H1 (cell line): ENCODE data around the gene C2CD4C. TPM values are rescaled to one million over a fixed set of nuclear protein-coding genes. Genes with fewer than 3 reads are reported as not detected.

ENCODE experiments used
- CTCF ChIA-PET: fragments of 300-600 bp; sonication (Branson Sonifier 250); formaldehyde crosslinking; loops from one replicate; lab custom pipeline; 2021; ENCODE audit not compliant: partially characterized antibody; lab: Charles Lee
- POLR2A ChIA-PET: fragments of 300-600 bp; sonication (Branson Sonifier 250); formaldehyde crosslinking; loops from one replicate; lab custom pipeline; 2021; ENCODE audit warnings: inconsistent platforms; ENCODE audit not compliant: partially characterized antibody; lab: Charles Lee
- DNase-seq, 2 experiments: peaks; one replicate each; pipeline versions ENCODE4 v3.0.0 to v3.0.0-alpha.2; 2010 to 2022; ENCODE audit warnings: low spot score in 2 of 2, low read depth in 1 of 2, mixed read lengths in 1 of 2
- FAIRE-seq: peaks from 2 replicates; lab custom pipeline; 2011; peaks lifted over from hg19 to GRCh38; lab: Jason Lieb, UNC
- H2AFZ ChIP-seq: 2 replicates; pipeline ENCODE4 v1.8.1; 2012; ENCODE audit warnings: low read length, inconsistent platforms
- H2AK5ac ChIP-seq: 2 replicates; pipeline ENCODE4 v1.6.1; 2013; ENCODE audit warnings: low read depth, low read length
- H2BK120ac ChIP-seq: replicated peaks from 2 replicates; pipeline ENCODE3; 2013; ENCODE audit warnings: low read depth, low read length, inconsistent platforms
- H2BK12ac ChIP-seq: 2 replicates; pipeline ENCODE4 v1.6.1; 2013; ENCODE audit warnings: low read depth, low read length
- H2BK15ac ChIP-seq: 2 replicates; pipeline ENCODE4 v1.6.1; 2013; ENCODE audit warnings: low read length
- H2BK20ac ChIP-seq: 2 replicates; pipeline ENCODE4 v1.6.1; 2013; ENCODE audit warnings: low read length
- H2BK5ac ChIP-seq: 2 replicates; pipeline ENCODE4 v1.6.1; 2013; ENCODE audit warnings: low read depth, low read length
- H3K14ac ChIP-seq: 2 replicates; pipeline ENCODE4 v1.6.1; 2013; ENCODE audit warnings: inconsistent platforms; ENCODE audit not compliant: insufficient read length
- H3K18ac ChIP-seq: 2 replicates; pipeline ENCODE4 v1.6.1; 2013; ENCODE audit warnings: low read length; ENCODE audit errors: extremely low read depth
- H3K23ac ChIP-seq: 2 replicates; pipeline ENCODE4 v1.6.1; 2013; ENCODE audit warnings: inconsistent platforms; ENCODE audit not compliant: insufficient read length
- H3K23me2 ChIP-seq: 2 replicates; pipeline ENCODE4 v1.6.1; 2013; ENCODE audit warnings: low read depth, low read length
- H3K27ac ChIP-seq: 2 replicates; pipeline ENCODE4 v1.6.1; 2011; ENCODE audit warnings: low read depth, low read length, inconsistent platforms
- H3K27me3 ChIP-seq, 4 experiments: replicated peaks in 1 of 4; 1 replicate in 1 of 4; 2 replicates in 3 of 4; pipeline versions ENCODE4 v1.6.1 to v1.8.1; 2011 to 2013; ENCODE audit warnings: low read length in 3 of 4, mild to moderate bottlenecking in 3 of 4, inconsistent platforms in 2 of 4, mixed read lengths in 2 of 4, moderate library complexity in 1 of 4; ENCODE audit not compliant: control insufficient read depth in 3 of 4, insufficient read depth in 3 of 4; ENCODE audit errors: extremely low read depth in 1 of 4
- H3K36me3 ChIP-seq, 4 experiments: 2 replicates each; pipeline versions ENCODE4 v1.6.1 to v1.8.1; 2011 to 2013; ENCODE audit warnings: mild to moderate bottlenecking in 4 of 4, low read length in 3 of 4, moderate library complexity in 2 of 4, control low read depth in 1 of 4, inconsistent platforms in 1 of 4; ENCODE audit not compliant: insufficient read depth in 4 of 4, control insufficient read depth in 2 of 4
- H3K4ac ChIP-seq: replicated peaks from 2 replicates; pipeline ENCODE3; 2013; ENCODE audit warnings: low read length, low read depth, mixed read lengths, inconsistent platforms; ENCODE audit not compliant: insufficient read length
- H3K4me1 ChIP-seq, 4 experiments: replicated peaks in 1 of 4; 1 replicate in 1 of 4; 2 replicates in 3 of 4; pipeline versions ENCODE4 v1.6.1 to v1.8.1; 2011 to 2013; ENCODE audit warnings: low read length in 3 of 4, inconsistent platforms in 2 of 4, mixed read lengths in 1 of 4; ENCODE audit not compliant: insufficient read depth in 4 of 4, control insufficient read depth in 3 of 4
- H3K4me2 ChIP-seq, 2 experiments: 2 replicates each; pipeline versions ENCODE4 v1.6.1 to v1.8.1; 2011 to 2013; ENCODE audit warnings: low read depth in 2 of 2, low read length in 2 of 2, control low read depth in 1 of 2, inconsistent platforms in 1 of 2, mild to moderate bottlenecking in 1 of 2; ENCODE audit not compliant: insufficient read depth in 1 of 2
- H3K4me3 ChIP-seq, 4 experiments: fragments of 200-600, 300-600 bp in 1 of 4; sonication (generic), shearing (Covaris generic), sonication (Bioruptor Twin) in 1 of 4; 2 replicates each; pipeline versions ENCODE4 v1.5.1 to v1.8.1; 2011 to 2016; ENCODE audit warnings: low read length in 4 of 4, low read depth in 3 of 4, control low read depth in 2 of 4, inconsistent platforms in 2 of 4, mild to moderate bottlenecking in 2 of 4, mixed read lengths in 1 of 4, moderate library complexity in 1 of 4; ENCODE audit not compliant: insufficient read depth in 2 of 4; ENCODE audit errors: extremely low read depth in 1 of 4
- H3K56ac ChIP-seq: replicated peaks from 2 replicates; pipeline ENCODE3; 2013; ENCODE audit warnings: low read depth, mild to moderate bottlenecking, mixed read lengths, low read length, inconsistent platforms; ENCODE audit not compliant: insufficient read length
- H3K79me1 ChIP-seq: 2 replicates; pipeline ENCODE4 v1.6.1; 2013; ENCODE audit warnings: low read depth, low read length, control low read depth
- H3K79me2 ChIP-seq, 2 experiments: 2 replicates each; pipeline versions ENCODE4 v1.6.1 to v1.8.1; 2012 to 2013; ENCODE audit warnings: low read length in 2 of 2, mild to moderate bottlenecking in 2 of 2, inconsistent platforms in 1 of 2; ENCODE audit not compliant: insufficient read depth in 2 of 2, control insufficient read depth in 1 of 2
- H3K9ac ChIP-seq, 4 experiments: replicated peaks in 1 of 4; 1 replicate in 1 of 4; 2 replicates in 3 of 4; pipeline versions ENCODE4 v1.6.1 to v1.8.1; 2011 to 2013; ENCODE audit warnings: low read depth in 3 of 4, low read length in 3 of 4, control low read depth in 2 of 4, mild to moderate bottlenecking in 2 of 4, moderate library complexity in 2 of 4, inconsistent platforms in 1 of 4; ENCODE audit errors: extremely low read depth in 1 of 4
- H3K9me3 ChIP-seq, 2 experiments: 2 replicates each; pipeline versions ENCODE4 v1.6.1 to v1.8.1; 2012 to 2013; ENCODE audit warnings: mild to moderate bottlenecking in 2 of 2, moderate library complexity in 2 of 2, control low read depth in 1 of 2, inconsistent platforms in 1 of 2, low read depth in 1 of 2, low read length in 1 of 2, mixed read lengths in 1 of 2; ENCODE audit not compliant: insufficient read depth in 2 of 2
- H4K20me1 ChIP-seq, 2 experiments: replicated peaks in 1 of 2; 2 replicates each; pipeline versions ENCODE3 to v1.8.1; 2011 to 2013; ENCODE audit warnings: inconsistent platforms in 2 of 2, low read length in 2 of 2, mild to moderate bottlenecking in 1 of 2; ENCODE audit not compliant: insufficient read depth in 2 of 2, control insufficient read depth in 1 of 2
- H4K5ac ChIP-seq: 2 replicates; pipeline ENCODE4 v1.6.1; 2013; ENCODE audit warnings: low read length, low read depth, mixed read lengths, inconsistent platforms; ENCODE audit not compliant: insufficient read length
- H4K8ac ChIP-seq: 2 replicates; pipeline ENCODE4 v1.8.0; 2013; ENCODE audit warnings: mild to moderate bottlenecking, moderate library complexity, low read length, inconsistent platforms; ENCODE audit not compliant: insufficient read depth; ENCODE audit errors: extremely low read depth
- H4K91ac ChIP-seq: replicated peaks from 2 replicates; pipeline ENCODE3; 2013; ENCODE audit warnings: low read length, mixed read lengths, inconsistent platforms; ENCODE audit not compliant: insufficient read length
- CHD2 ChIP-seq: IDR thresholded peaks from 2 replicates; pipeline ENCODE4 v1.6.1; 2012; ENCODE audit warnings: low read length, improper control_type of control experiment
- EZH2 ChIP-seq: fragments of 200-600 bp; sonication (generic); IDR thresholded peaks from 2 replicates; pipeline ENCODE4 v1.7.1; 2012; ENCODE audit warnings: low read depth, mild to moderate bottlenecking, moderate library complexity, low read length, inconsistent platforms; ENCODE audit not compliant: severe bottlenecking
- GTF2F1 ChIP-seq: IDR thresholded peaks from 2 replicates; pipeline ENCODE4 v1.6.1; 2012; ENCODE audit warnings: low read depth, low read length, improper control_type of control experiment, borderline replicate concordance
- HDAC6 ChIP-seq: IDR thresholded peaks from one replicate; pipeline ENCODE4 v1.7.1; 2012; ENCODE audit warnings: low read depth, mild to moderate bottlenecking, inconsistent platforms, low read length, moderate library complexity
- NANOG ChIP-seq: IDR thresholded peaks from 2 replicates; pipeline ENCODE4 v1.6.1; 2011; ENCODE audit warnings: low read length, low read depth, mild to moderate bottlenecking, inconsistent platforms; ENCODE audit not compliant: insufficient read depth, poor library complexity, severe bottlenecking
- RXRA ChIP-seq: IDR thresholded peaks from 2 replicates; pipeline ENCODE4 v1.6.1; 2011; ENCODE audit warnings: low read depth, mild to moderate bottlenecking, low read length, moderate library complexity; ENCODE audit not compliant: insufficient read depth
- SIN3A ChIP-seq, 2 experiments: IDR thresholded peaks in 1 of 2; conservative IDR thresholded peaks in 1 of 2; 2 replicates each; pipeline ENCODE4 v1.6.1; 2011 to 2012; ENCODE audit warnings: low read length in 2 of 2, improper control_type of control experiment in 1 of 2, low read depth in 1 of 2, mild to moderate bottlenecking in 1 of 2
- SIRT6 ChIP-seq: IDR thresholded peaks from one replicate; pipeline ENCODE4 v1.7.1; 2012; ENCODE audit warnings: low read length, inconsistent platforms
- SP1 ChIP-seq: IDR thresholded peaks from 2 replicates; pipeline ENCODE4 v1.6.1; 2011; ENCODE audit warnings: low read depth, low read length
- SP2 ChIP-seq: IDR thresholded peaks from 2 replicates; pipeline ENCODE4 v1.6.1; 2012; ENCODE audit warnings: mild to moderate bottlenecking, low read length, inconsistent platforms
- SP4 ChIP-seq: IDR thresholded peaks from 2 replicates; pipeline ENCODE4 v1.6.1; 2012; ENCODE audit warnings: low read length, inconsistent platforms
- TAF1 ChIP-seq: IDR thresholded peaks from 2 replicates; pipeline ENCODE4 v1.6.1; 2011; ENCODE audit warnings: mild to moderate bottlenecking, low read depth, low read length
- WGBS, 2 experiments: shearing (Covaris generic) in 1 of 2; methylation state at CpG; one replicate each; pipeline versions ENCODE4 v1.1.6 to v1.1.7; 2013 to 2015; ENCODE audit warnings: low lambda C conversion rate in 2 of 2, mixed read lengths in 2 of 2, inconsistent platforms in 1 of 2, low coverage in 1 of 2, missing lambda C conversion rate in 1 of 2; ENCODE audit not compliant: insufficient replicate concordance in 2 of 2, insufficient coverage in 1 of 2, insufficient read length in 1 of 2; ENCODE audit errors: extremely low coverage in 1 of 2, missing lambda C conversion rate in 1 of 2; 5-methylcytosine and 5-hydroxymethylcytosine counted together
- polyA plus RNA-seq, 7 experiments: library from polyadenylated mRNA; depleted of rRNA in 3 of 7; stranded (reverse) in 5 of 7; unstranded in 2 of 7; fragments of >200 nt in 5 of 7; fragments of 200-250 nt in 2 of 7; gene quantifications; 1 replicate in 5 of 7; 2 replicates in 1 of 7; 4 replicates in 1 of 7; pipeline versions ENCODE4 v1.2.1 to v1.2.3, GENCODE V29; 2011 to 2013; ENCODE audit warnings: missing spikeins in 2 of 7, mixed read lengths in 2 of 7
- total RNA-seq: library from RNA; stranded (reverse); fragmentation: NEBNext Ultra II Directional; extraction: Animal tissue kit (Norgen Biotek cat#: 25700); gene quantifications from 2 replicates; pipeline ENCODE4 v1.2.1, GENCODE V29; 2021

C2CD4C gene
- total and polyA plus RNA-seq, 2 of the 8 experiments (the other 6 are each of a cell fraction or from before 2014, with no cell fraction given), result 3.8 to 6.3 TPM

GRCh38 chr19:455031-455705 lies 46.2 kb upstream of the C2CD4C start:
- Histone ChIP-seq H2BK15ac (no peak overlapping the region), H4K91ac (no peak overlapping the region), H3K4me2 (no peak overlapping the region), H3K36me3 (no peaks in the 10 kb centered on the region), H3K79me2 (no peaks in the 10 kb centered on the region), H3K9ac (no peak overlapping the region), H2AK5ac (no peak overlapping the region), H3K9me3 (peaks cover 12 to 15% of the 10 kb centered on the region in 2 experiments; a peak in 3 of 4 replicates), H3K4ac (no peak overlapping the region), H3K23ac (no peak overlapping the region), H3K56ac (no peak overlapping the region), H4K20me1 (no peaks in the 10 kb centered on the region), H4K5ac (no peak overlapping the region), H2BK12ac (no peak overlapping the region), H2BK120ac (no peak overlapping the region), H3K27ac (no peak overlapping the region), H3K79me1 (no peaks in the 10 kb centered on the region), H2AFZ (no peak overlapping the region), H3K27me3 (peaks cover 0 to 12% (median 7%) of the 10 kb centered on the region in 4 experiments; a peak in 6 of 7 replicates), H3K14ac (no peak overlapping the region), H3K18ac (no peak overlapping the region), H3K4me3 (no peak overlapping the region), H2BK20ac (no peak overlapping the region), H2BK5ac (no peak overlapping the region), H4K8ac (no peak overlapping the region), H3K4me1 (peaks cover 0 to 4% (median under 1%) of the 10 kb centered on the region in 4 experiments; a peak in 3 of 7 replicates), H3K23me2 (no peaks in the 10 kb centered on the region; the same call in 1 of the 2 replicates)
- ChIA-PET POLR2A (interaction anchor here (0.7 to 1.2 kb wide), 2 partner anchors 10 to 118 kb away, joined by 4 read pairs; partner anchors contain the start of gene BSG), CTCF (interaction anchor here (1.3 to 2.0 kb wide), 3 partner anchors 55 to 71 kb away, joined by 4 to 6 read pairs (median 4); no protein-coding TSS in a partner anchor)
- DNase-seq (no peak), FAIRE-seq (no peak)
- TF ChIP-seq SP1 (no peak), SIRT6 (no peak), EZH2 (no peak), HDAC6 (no peak), SIN3A (conservative IDR thresholded peaks at IDR 0.05 in 1 of 2, IDR thresholded peaks at IDR 0.05 in 1 of 2; ENCODE audit: low read depth in 1 of 2, low read length in 2 of 2) (no peak), SP2 (no peak), SP4 (no peak), CHD2 (no peak), GTF2F1 (no peak), RXRA (no peak), NANOG (no peak), TAF1 (no peak)
- WGBS, 2 experiments, result 94% methylated on average over 39 of the region's 39 CpGs; no CpG with 5 or more reads in 1 of the 2 experiments
